ENCODE results near the gene NFKBIE. TPM values are rescaled to one million over a fixed set of nuclear protein-coding genes. Genes with fewer than 3 reads are reported as not detected.

NFKBIE gene
- total RNA-seq, 2 experiments from 2014 or later, result 17.2 to 19.9 TPM

- peak overlapping the region; percentile 83 for H3K4me3 Mint-ChIP-seq
- H3K27me3 Mint-ChIP-seq, result no peaks in the 10 kb centered on the region
- CTCF ChIA-PET, result interaction anchor here (0.5 to 3.1 kb wide), 25 partner anchors 8 to 160 kb away, joined by 3 to 40 read pairs (median 4); partner anchors contain the start of genes AARS2, HSP90AB1 and SLC29A1
- DNase-seq (no peak), ATAC-seq (no peak)
- H3K4me1 Mint-ChIP-seq, result peaks cover 57% of the 10 kb centered on the region
- H3K36me3 Mint-ChIP-seq (ENCODE audit: low read depth), result peaks cover 53% of the 10 kb centered on the region
- H3K9me3 Mint-ChIP-seq (ENCODE audit: low read depth), result no peaks in the 10 kb centered on the region
- intact Hi-C loops (cut with DNase I, micrococcal nuclease), result loop anchor here (1.0 to 2.0 kb wide), 5 partner anchors 9 to 160 kb away; partner anchors contain the start of genes HSP90AB1 (in 2 of the 2), NFKBIE (in 2 of the 2) and SLC29A1 (in 1 of the 2)
- POLR2A ChIA-PET, result interaction anchor here (1.4 to 4.3 kb wide), 3 partner anchors 10 to 33 kb away, joined by 3 to 70 read pairs (median 28); partner anchors contain the start of genes HSP90AB1 and SLC29A1
- peak overlapping the region; percentile 90 for H3K27ac Mint-ChIP-seq
Measured at GRCh38 chr6:44256775-44257024, 8.7 kb downstream of the NFKBIE start.

GRCh38 chr6:44255871-44256774 lies 9.2 kb downstream of the NFKBIE start:
- ChIA-PET POLR2A (interaction anchor here (0.7 to 4.3 kb wide), 5 partner anchors 9 to 83 kb away, joined by 3 to 70 read pairs (median 4); partner anchors contain the start of genes HSP90AB1 and SLC29A1), CTCF (interaction anchor here (0.5 to 3.1 kb wide), 26 partner anchors 8 to 182 kb away, joined by 3 to 40 read pairs (median 4); partner anchors contain the start of genes AARS2, HSP90AB1 and SLC29A1)
- H3K27ac Mint-ChIP-seq, result peak overlapping the region; percentile 90
- no peaks in the 10 kb centered on the region for H3K9me3 Mint-ChIP-seq (ENCODE audit: low read depth)
- ATAC-seq (peak; percentile 5), DNase-seq (no peak)
- intact Hi-C loops (cut with DNase I, micrococcal nuclease), result loop anchor here (2.0 kb wide), 2 partner anchors 33 to 159 kb away; partner anchors contain the start of gene SLC29A1 (in 1 of the 2)
- no peaks in the 10 kb centered on the region for H3K27me3 Mint-ChIP-seq
- peaks cover 58% of the 10 kb centered on the region for H3K36me3 Mint-ChIP-seq (ENCODE audit: low read depth)
- H3K4me1 Mint-ChIP-seq, result peaks cover 61% of the 10 kb centered on the region
- H3K4me3 Mint-ChIP-seq, result peak overlapping the region; percentile 83

GRCh38 chr6:44255105-44255808 lies 10.1 kb downstream of the NFKBIE start:
- Mint-ChIP-seq H3K4me3 (peak overlapping the region; percentile 83), H3K27ac (peak overlapping the region; percentile 90), H3K36me3 (ENCODE audit: low read depth) (peaks cover 62% of the 10 kb centered on the region), H3K9me3 (ENCODE audit: low read depth) (no peaks in the 10 kb centered on the region), H3K27me3 (no peaks in the 10 kb centered on the region), H3K4me1 (peaks cover 66% of the 10 kb centered on the region)
- intact Hi-C loops (cut with DNase I, micrococcal nuclease), result no loop called here
- CTCF ChIA-PET, result interaction anchor here (0.7 to 3.1 kb wide), 9 partner anchors 7 to 181 kb away, joined by 3 to 40 read pairs (median 4); partner anchors contain the start of gene HSP90AB1
- DNase-seq (peak; percentile 38), ATAC-seq (no peak)
- POLR2A ChIA-PET, result interaction anchor here (1.4 to 4.3 kb wide), 5 partner anchors 7 to 84 kb away, joined by 3 to 70 read pairs (median 7); partner anchors contain the start of genes HSP90AB1 and SLC29A1

- ChIA-PET CTCF (interaction anchor here (0.8 to 3.1 kb wide), 13 partner anchors 8 to 158 kb away, joined by 3 to 40 read pairs (median 4); partner anchors contain the start of gene HSP90AB1), POLR2A (interaction anchor here (0.5 to 4.3 kb wide), 6 partner anchors 8 to 85 kb away, joined by 3 to 70 read pairs (median 6); partner anchors contain the start of genes HSP90AB1 and SLC29A1)
- Mint-ChIP-seq H3K4me1 (peaks cover 74% of the 10 kb centered on the region), H3K27me3 (no peaks in the 10 kb centered on the region), H3K27ac (peak overlapping the region; percentile 90), H3K36me3 (ENCODE audit: low read depth) (peaks cover 70% of the 10 kb centered on the region), H3K4me3 (peak overlapping the region; percentile 26), H3K9me3 (ENCODE audit: low read depth) (no peaks in the 10 kb centered on the region)
- DNase-seq, result no peak
- intact Hi-C loops (cut with DNase I, micrococcal nuclease), result no loop called here
- no peak for ATAC-seq
Measured at GRCh38 chr6:44254191-44255104, 10.9 kb downstream of the NFKBIE start.

- ChIA-PET CTCF (interaction anchor here (0.6 to 3.0 kb wide), 10 partner anchors 9 to 157 kb away, joined by 3 to 9 read pairs (median 4); no protein-coding TSS in a partner anchor), POLR2A (interaction anchor here (1.2 to 3.7 kb wide), 3 partner anchors 9 to 29 kb away, joined by 3 to 28 read pairs (median 7); partner anchors contain the start of gene SLC29A1)
- Mint-ChIP-seq H3K36me3 (ENCODE audit: low read depth) (peaks cover 75% of the 10 kb centered on the region), H3K9me3 (ENCODE audit: low read depth) (no peaks in the 10 kb centered on the region), H3K4me3 (peak overlapping the region; percentile 97), H3K4me1 (peaks cover 79% of the 10 kb centered on the region), H3K27ac (peak overlapping the region; percentile 17), H3K27me3 (no peaks in the 10 kb centered on the region)
- ATAC-seq (peak; percentile 24), DNase-seq (peak; percentile 81)
- intact Hi-C loops (cut with DNase I, micrococcal nuclease), result no loop called here
Measured at GRCh38 chr6:44253307-44254101, 11.8 kb downstream of the NFKBIE start.

- Mint-ChIP-seq H3K27me3 (no peaks in the 10 kb centered on the region), H3K4me3 (peak overlapping the region; percentile 97)
- POLR2A ChIA-PET, result interaction anchor here (0.7 to 0.9 kb wide), 2 partner anchors 60 to 152 kb away, joined by 3 read pairs; no protein-coding TSS in a partner anchor
Measured at GRCh38 chr6:44251576-44252524, 13.5 kb downstream of the NFKBIE start.

GRCh38 chr6:44250718-44251123 lies 14.6 kb downstream of the NFKBIE start:
- ChIA-PET POLR2A (interaction anchor here (0.5 to 0.6 kb wide), 2 partner anchors 56 to 1069 kb away, joined by 3 read pairs; partner anchors contain the start of gene CUL9), CTCF (interaction anchor here (1.3 to 2.1 kb wide), 3 partner anchors 15 to 79 kb away, joined by 4 to 10 read pairs (median 6); no protein-coding TSS in a partner anchor)
- peaks cover 82% of the 10 kb centered on the region for H3K36me3 Mint-ChIP-seq (ENCODE audit: low read depth)
- no peaks in the 10 kb centered on the region for H3K27me3 Mint-ChIP-seq
- ATAC-seq, result no peak
- H3K9me3 Mint-ChIP-seq (ENCODE audit: low read depth), result no peaks in the 10 kb centered on the region
- intact Hi-C loops (cut with DNase I, micrococcal nuclease), result no loop called here
- H3K4me1 Mint-ChIP-seq, result peaks cover 62% of the 10 kb centered on the region
- no peak for DNase-seq
- peak overlapping the region; percentile 99 for H3K27ac Mint-ChIP-seq
- peak overlapping the region; percentile 97 for H3K4me3 Mint-ChIP-seq

More at GRCh38 chr6:44251576-44252524, 13.5 kb downstream of the NFKBIE start:
- CTCF ChIA-PET, result interaction anchor here (1.3 to 3.0 kb wide), 4 partner anchors 10 to 80 kb away, joined by 4 to 10 read pairs (median 8); no protein-coding TSS in a partner anchor
- Mint-ChIP-seq H3K36me3 (ENCODE audit: low read depth) (peaks cover 82% of the 10 kb centered on the region), H3K4me1 (peaks cover 70% of the 10 kb centered on the region), H3K9me3 (ENCODE audit: low read depth) (no peaks in the 10 kb centered on the region), H3K27ac (peak overlapping the region; percentile 44)
- DNase-seq, result no peak
- ATAC-seq, result no peak
- intact Hi-C loops (cut with DNase I, micrococcal nuclease), result no loop called here

- POLR2A ChIA-PET, result no interaction called here
- no peak for ATAC-seq
- H3K27ac Mint-ChIP-seq, result peak overlapping the region; percentile 99
- H3K4me1 Mint-ChIP-seq, result peaks cover 62% of the 10 kb centered on the region
- no peaks in the 10 kb centered on the region for H3K27me3 Mint-ChIP-seq
- H3K36me3 Mint-ChIP-seq (ENCODE audit: low read depth), result peaks cover 82% of the 10 kb centered on the region
- no peak for DNase-seq
- intact Hi-C loops (cut with DNase I, micrococcal nuclease), result no loop called here
- CTCF ChIA-PET, result interaction anchor here (2.1 kb wide), 1 partner anchor 78 kb away, joined by 10 read pairs; no protein-coding TSS in a partner anchor
- no peaks in the 10 kb centered on the region for H3K9me3 Mint-ChIP-seq (ENCODE audit: low read depth)
- H3K4me3 Mint-ChIP-seq, result peak overlapping the region; percentile 97
Measured at GRCh38 chr6:44250067-44250717, 15.2 kb downstream of the NFKBIE start.

Data from activated CD4-positive, alpha-beta T cell treated with anti-CD3 and anti-CD28 coated beads for 36 hours (primary cell).